SJCRH30 (cell line): Measurements from ENCODE around the gene KIF16B. TPM values are rescaled to one million over a fixed set of nuclear protein-coding genes. Genes with fewer than 3 reads are reported as not detected.
A peak's percentile ranks its signal among the peaks of the same experiment; 100 is the strongest.

Source experiments
- DNase-seq, 2 experiments: peaks; one replicate each; pipeline ENCODE4 v3.0.0-alpha.2; 2015 to 2020
- H3K27ac ChIP-seq: fragments of 250-450 bp; sonication (Bioruptor Pico); 2 replicates; pipeline ENCODE4 v1.5.1; 2020; ENCODE audit warnings: mild to moderate bottlenecking, moderate library complexity
- H3K27me3 ChIP-seq: fragments of 250-450 bp; sonication (Bioruptor Pico); 2 replicates; pipeline ENCODE4 v1.5.1; 2020; ENCODE audit warnings: mild to moderate bottlenecking, moderate library complexity
- H3K36me3 ChIP-seq: fragments of 250-450 bp; sonication (Bioruptor Pico); 2 replicates; pipeline ENCODE4 v1.5.1; 2020; ENCODE audit warnings: mild to moderate bottlenecking, moderate library complexity
- H3K4me1 ChIP-seq: fragments of 250-450 bp; sonication (Bioruptor Pico); 2 replicates; pipeline ENCODE4 v1.5.1; 2020; ENCODE audit warnings: mild to moderate bottlenecking, moderate library complexity
- H3K4me3 ChIP-seq: fragments of 250-450 bp; sonication (Bioruptor Pico); 2 replicates; pipeline ENCODE4 v1.5.1; 2020; ENCODE audit warnings: mild to moderate bottlenecking, moderate library complexity
- H3K9me3 ChIP-seq: fragments of 250-450 bp; sonication (Bioruptor Pico); replicated peaks from 2 replicates; pipeline ENCODE4 v1.5.1; 2020; ENCODE audit warnings: mild to moderate bottlenecking, moderate library complexity
- total RNA-seq: library from RNA; depleted of rRNA; stranded (reverse); fragments of >200 nt; shearing (Covaris generic); gene quantifications from 2 replicates; pipeline ENCODE4 v1.2.3, GENCODE V29; 2014

KIF16B gene
- total RNA-seq, 1 experiment from 2014 or later, result 2.0 TPM

DNA sequence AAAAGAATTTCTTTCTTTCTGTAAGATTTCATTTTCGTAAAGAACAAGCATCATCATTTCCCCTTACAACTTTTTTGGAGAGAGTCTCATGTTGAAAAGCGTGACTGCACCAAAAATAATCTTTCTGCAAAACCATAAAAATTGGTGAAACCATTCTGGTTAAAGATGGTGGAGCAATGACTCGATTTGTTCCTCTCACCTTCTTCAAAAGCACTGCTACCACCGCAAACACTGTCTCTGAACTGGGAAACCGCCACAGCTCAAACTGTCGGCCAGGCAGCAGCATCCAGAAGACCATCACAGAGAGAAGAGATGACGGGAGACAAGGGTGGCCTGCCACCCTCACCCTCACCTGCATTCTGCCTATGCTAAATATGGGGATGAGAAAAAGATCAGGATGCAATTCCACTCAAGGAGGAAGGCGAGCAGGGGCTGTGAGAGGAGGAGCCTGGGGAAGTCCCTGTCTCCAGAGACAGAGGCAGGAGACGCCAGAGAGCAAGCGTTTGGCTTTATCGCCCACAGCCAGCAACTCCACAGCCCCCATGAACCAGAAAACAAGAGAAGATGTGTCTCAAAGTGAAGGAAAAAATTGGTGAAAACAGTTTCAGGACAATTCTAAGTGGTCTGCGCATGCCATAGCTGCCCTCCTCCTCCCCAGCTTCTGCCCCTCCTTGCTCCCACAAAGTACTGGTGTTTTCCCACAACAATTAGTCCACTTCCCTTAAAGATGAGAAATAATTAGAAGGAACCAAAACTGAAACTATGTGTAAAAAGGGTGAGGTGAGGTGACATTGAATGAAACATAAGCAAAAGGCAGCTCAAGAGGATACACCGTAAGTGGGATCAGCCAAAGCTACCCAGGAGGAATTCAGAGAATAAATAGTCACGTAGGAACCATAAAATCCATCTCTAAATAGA lies 255.5 kb downstream of the KIF16B start:
- H3K4me1 ChIP-seq, result no peaks in the 10 kb centered on the region
- no peaks in the 10 kb centered on the region for H3K36me3 ChIP-seq
- no peak overlapping the region for H3K4me3 ChIP-seq
- DNase-seq, result no peak
- no peak overlapping the region for H3K27ac ChIP-seq
- no peaks in the 10 kb centered on the region for H3K9me3 ChIP-seq
- H3K27me3 ChIP-seq, result no peaks in the 10 kb centered on the region

DNA sequence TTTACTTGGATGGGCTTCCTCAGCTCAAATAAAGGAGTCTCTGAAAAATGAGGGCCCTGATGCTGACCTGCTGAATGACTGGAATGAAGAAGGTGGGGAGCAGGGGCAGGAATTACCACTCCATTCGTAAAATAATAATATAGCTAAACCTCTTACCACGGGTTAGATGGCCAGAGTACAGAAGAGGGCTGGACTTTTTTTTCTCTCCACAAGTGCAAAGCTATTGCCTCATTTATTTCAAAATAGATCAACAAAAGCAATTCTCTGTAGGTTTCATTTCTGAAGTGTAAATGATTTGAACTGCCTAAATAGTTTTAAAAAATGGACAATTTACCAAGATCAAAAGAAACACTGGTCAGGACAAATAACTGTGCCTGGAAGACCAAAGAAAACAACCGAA lies 256.7 kb downstream of the KIF16B start:
- Histone ChIP-seq H3K9me3 (no peaks in the 10 kb centered on the region), H3K4me1 (no peaks in the 10 kb centered on the region), H3K4me3 (no peak overlapping the region), H3K27me3 (no peaks in the 10 kb centered on the region), H3K27ac (no peak overlapping the region), H3K36me3 (no peaks in the 10 kb centered on the region)
- DNase-seq, result no peak

DNA sequence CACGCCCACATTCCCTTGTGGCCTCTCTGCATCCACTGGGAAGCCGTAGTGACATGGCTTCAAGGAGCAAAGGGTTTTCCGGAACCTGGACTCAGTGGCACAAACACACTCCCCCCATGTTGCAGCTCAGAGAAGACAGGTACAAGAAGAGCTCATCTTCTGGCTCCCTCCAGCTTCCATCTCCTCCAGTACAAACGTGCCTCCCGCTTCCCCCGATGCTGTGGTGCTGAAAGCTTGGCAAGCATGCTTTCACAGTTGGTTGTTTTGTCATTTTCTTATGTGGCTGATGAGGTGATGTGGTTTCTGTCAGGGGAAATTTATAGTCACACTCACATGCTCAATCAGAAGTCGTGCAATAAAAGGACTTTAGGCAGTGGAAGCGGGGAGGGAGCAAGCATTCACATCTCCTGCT lies 258.5 kb downstream of the KIF16B start:
- no peak overlapping the region for H3K27ac ChIP-seq

DNA sequence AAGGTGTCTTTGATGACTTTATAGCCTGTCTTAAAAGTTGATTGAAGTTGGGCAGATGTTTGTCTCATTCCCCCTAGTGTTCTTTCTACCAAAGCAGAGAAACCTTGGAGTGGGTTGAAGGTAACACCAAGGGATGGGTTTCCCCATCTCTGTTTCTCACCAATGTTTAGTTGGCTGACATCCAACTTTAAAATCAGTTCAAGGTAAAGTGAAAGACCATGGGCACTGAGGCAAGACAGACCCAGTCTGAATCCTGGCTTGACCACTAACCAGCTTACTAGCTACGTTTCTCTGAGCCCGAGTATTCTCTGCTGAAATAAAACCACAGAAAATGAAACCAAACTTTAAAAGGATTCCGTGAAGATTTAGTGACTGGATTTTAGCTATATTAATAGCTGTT lies 258.9 kb downstream of the KIF16B start:
- Histone ChIP-seq H3K36me3 (no peaks in the 10 kb centered on the region), H3K9me3 (no peaks in the 10 kb centered on the region), H3K27me3 (no peaks in the 10 kb centered on the region), H3K4me1 (no peaks in the 10 kb centered on the region), H3K4me3 (no peak overlapping the region), H3K27ac (no peak overlapping the region)
- no peak for DNase-seq

More for the DNA sequence above, 258.5 kb downstream of the KIF16B start:
- Histone ChIP-seq H3K9me3 (no peaks in the 10 kb centered on the region), H3K4me3 (no peak overlapping the region), H3K27me3 (no peaks in the 10 kb centered on the region), H3K36me3 (no peaks in the 10 kb centered on the region), H3K4me1 (no peaks in the 10 kb centered on the region)
- no peak for DNase-seq

DNA sequence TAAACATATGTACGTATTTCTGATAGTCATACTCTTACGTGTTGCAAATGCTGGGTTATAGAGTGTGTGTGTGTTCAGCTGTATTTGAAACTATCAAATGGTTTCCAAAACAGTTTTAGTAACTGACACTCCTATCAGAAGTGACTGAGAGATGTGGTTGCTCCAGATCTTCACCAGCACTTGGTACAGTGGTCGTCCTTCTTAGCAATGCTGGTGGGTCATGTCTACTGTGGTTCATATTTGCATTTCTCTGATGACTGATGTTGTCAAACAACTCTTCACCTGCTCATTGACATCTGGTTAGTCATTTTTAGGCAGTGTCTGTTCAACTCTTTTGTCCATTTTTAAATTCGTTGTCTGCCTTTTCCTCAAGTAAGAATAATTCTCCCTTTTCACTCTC lies 259.3 kb downstream of the KIF16B start:
- DNase-seq, result no peak
- H3K4me3 ChIP-seq, result no peak overlapping the region
- no peak overlapping the region for H3K27ac ChIP-seq
- H3K36me3 ChIP-seq, result no peaks in the 10 kb centered on the region
- no peaks in the 10 kb centered on the region for H3K27me3 ChIP-seq
- H3K9me3 ChIP-seq, result no peaks in the 10 kb centered on the region
- no peaks in the 10 kb centered on the region for H3K4me1 ChIP-seq

DNA sequence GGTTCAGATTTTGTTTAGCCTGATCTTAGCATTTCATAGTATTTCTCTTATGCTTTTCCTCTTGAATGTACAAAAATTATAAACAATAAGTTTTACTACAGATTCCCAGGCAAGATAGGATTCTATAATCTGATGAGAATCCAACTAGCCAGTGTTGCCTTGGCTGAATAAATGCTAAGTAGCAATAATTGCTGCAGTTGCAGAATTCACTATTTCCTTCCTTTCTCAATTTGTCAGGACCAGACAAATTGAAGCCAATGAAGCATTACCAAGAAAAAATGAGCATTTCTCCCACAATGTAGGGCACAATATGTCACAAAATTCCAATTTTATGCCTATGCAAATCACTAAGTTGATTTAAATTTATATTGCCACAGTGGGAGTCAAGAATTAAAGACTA lies 260.2 kb downstream of the KIF16B start:
- no peak for DNase-seq
- no peak overlapping the region for H3K4me3 ChIP-seq
- H3K9me3 ChIP-seq, result no peaks in the 10 kb centered on the region

DNA sequence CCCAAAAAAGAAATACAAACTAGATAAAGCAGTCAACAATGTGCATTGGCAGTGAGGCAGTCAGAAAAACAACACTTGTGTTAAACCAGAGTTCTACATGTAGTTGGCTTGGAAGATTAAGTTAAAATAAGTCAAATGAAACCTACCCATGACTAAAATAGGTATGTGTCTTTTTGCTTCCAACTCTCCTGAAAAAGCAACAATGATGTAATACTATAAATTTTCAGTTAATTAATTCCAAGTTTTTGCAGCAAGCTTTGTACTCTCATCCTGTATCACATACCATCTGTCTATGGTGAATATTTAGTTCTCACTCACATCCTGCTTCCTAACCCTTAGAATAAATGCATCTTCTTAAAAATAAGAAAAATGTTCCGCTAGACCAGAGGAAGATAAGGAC lies 261.5 kb downstream of the KIF16B start:
- Histone ChIP-seq H3K27ac (no peak overlapping the region), H3K4me1 (no peaks in the 10 kb centered on the region), H3K9me3 (no peaks in the 10 kb centered on the region), H3K27me3 (no peaks in the 10 kb centered on the region), H3K36me3 (no peaks in the 10 kb centered on the region), H3K4me3 (no peak overlapping the region)
- no peak for DNase-seq

More for the DNA sequence above, 260.2 kb downstream of the KIF16B start:
- no peaks in the 10 kb centered on the region for H3K4me1 ChIP-seq
- no peaks in the 10 kb centered on the region for H3K36me3 ChIP-seq
- H3K27me3 ChIP-seq, result no peaks in the 10 kb centered on the region
- no peak overlapping the region for H3K27ac ChIP-seq

DNA sequence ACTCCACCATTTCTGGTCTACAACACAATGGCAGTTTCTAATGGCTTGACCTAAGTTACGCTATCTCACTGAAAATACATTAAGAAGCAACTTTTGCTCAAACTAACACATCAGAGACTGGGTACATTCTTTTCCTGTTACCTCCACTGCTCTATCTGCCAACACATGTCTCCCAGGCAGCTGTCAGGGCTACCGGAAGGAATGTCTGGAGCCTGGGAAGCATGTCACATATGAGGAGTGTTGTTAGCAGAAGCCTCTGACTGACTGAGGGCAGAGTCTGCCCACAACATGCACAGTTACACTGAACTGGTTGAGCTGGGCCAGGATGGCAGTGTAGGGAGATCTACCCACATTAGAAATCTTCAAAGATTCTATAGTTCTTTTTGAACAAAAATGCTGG lies 264.5 kb downstream of the KIF16B start:
- Histone ChIP-seq H3K4me1 (no peaks in the 10 kb centered on the region), H3K27me3 (no peaks in the 10 kb centered on the region), H3K27ac (no peak overlapping the region), H3K9me3 (no peaks in the 10 kb centered on the region), H3K36me3 (no peaks in the 10 kb centered on the region), H3K4me3 (no peak overlapping the region)
- peak; percentile 4 to 6 for DNase-seq

DNA sequence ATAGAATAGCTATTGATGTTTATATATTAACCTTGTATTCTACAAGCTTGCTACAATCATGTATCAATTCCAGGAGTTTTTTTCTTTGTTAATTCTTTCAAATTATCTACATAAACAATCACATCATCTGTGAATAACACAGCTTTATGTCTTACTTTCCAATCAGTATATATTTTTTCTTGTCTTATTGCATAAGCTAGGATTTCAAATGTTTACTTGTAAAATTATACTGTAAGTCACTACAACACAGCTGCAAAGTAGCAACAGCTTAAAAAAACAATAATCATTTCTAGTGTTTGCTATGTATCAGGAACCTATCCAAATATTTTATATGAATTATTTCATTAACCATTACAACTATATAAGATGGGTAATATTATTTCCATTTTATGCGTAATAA lies 270.4 kb downstream of the KIF16B start:
- DNase-seq, result no peak
- Histone ChIP-seq H3K9me3 (no peaks in the 10 kb centered on the region), H3K4me3 (no peak overlapping the region), H3K27me3 (no peaks in the 10 kb centered on the region), H3K4me1 (no peaks in the 10 kb centered on the region), H3K36me3 (no peaks in the 10 kb centered on the region), H3K27ac (no peak overlapping the region)

DNA sequence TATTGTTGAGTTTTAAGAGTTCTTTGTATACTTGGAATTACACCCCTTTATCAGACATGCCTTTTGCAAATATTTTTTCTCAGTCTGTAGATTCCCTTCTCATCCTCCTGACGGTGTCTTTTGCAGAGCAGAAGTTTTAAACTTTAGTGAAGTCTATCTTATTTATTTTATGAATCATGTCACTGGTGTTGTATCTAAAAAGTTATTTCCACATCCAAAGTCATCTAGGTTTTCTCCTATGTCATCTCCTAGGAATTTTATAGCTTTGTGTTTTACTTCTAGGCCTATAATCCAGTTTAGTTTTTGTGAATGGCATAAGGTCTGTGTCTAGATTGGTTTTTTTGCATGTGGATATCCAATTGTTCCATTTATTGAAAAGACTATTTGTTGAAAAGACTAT lies 271.3 kb downstream of the KIF16B start:
- no peaks in the 10 kb centered on the region for H3K27me3 ChIP-seq
- no peak overlapping the region for H3K27ac ChIP-seq
- H3K4me1 ChIP-seq, result no peaks in the 10 kb centered on the region
- H3K36me3 ChIP-seq, result no peaks in the 10 kb centered on the region
- no peak for DNase-seq
- H3K9me3 ChIP-seq, result no peaks in the 10 kb centered on the region
- H3K4me3 ChIP-seq, result no peak overlapping the region

DNA sequence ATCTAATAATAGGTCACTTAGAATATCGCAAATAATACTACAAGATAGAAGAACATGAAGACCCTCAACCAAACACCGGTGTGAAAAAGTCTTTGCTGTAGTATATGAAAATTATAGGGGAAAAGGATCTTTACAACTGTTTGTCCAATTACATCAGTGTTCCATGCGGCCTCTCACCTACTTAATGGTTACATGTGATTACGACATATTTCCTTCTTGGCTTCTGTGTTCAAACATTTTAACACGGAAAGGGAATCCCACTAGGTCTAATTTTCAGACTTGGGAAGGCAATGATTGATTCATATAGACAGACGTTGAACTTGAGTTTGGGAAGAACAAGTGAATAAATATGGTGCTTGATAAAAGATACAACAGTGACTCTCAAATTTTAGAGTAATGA lies 273.4 kb downstream of the KIF16B start:
- no peaks in the 10 kb centered on the region for H3K4me1 ChIP-seq
- no peak overlapping the region for H3K4me3 ChIP-seq
- DNase-seq, result no peak
- H3K36me3 ChIP-seq, result no peaks in the 10 kb centered on the region
- no peaks in the 10 kb centered on the region for H3K9me3 ChIP-seq
- no peaks in the 10 kb centered on the region for H3K27me3 ChIP-seq
- H3K27ac ChIP-seq, result no peak overlapping the region

DNA sequence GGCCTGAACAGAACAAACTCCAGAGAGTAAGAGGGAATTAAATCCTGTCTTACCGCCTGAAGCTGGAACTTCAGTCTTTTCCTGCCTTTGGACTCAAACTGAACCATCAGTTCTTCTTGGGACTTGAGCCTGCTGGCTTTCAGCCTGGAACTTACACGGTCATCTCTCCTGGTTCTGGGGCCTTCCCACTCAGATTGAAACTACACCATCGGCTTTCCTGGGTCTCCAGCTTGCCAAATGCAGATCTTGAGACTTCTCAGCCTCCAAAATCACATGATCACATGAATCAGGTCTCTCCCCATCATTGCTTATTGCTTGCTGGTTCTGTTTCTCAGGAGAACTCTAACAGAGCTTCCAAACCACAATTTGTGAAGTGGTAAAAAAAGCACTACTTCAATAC lies 276.3 kb downstream of the KIF16B start:
- no peaks in the 10 kb centered on the region for H3K4me1 ChIP-seq
- no peaks in the 10 kb centered on the region for H3K36me3 ChIP-seq
- no peak for DNase-seq
- H3K9me3 ChIP-seq, result no peaks in the 10 kb centered on the region
- no peak overlapping the region for H3K27ac ChIP-seq
- no peak overlapping the region for H3K4me3 ChIP-seq
- no peaks in the 10 kb centered on the region for H3K27me3 ChIP-seq

DNA sequence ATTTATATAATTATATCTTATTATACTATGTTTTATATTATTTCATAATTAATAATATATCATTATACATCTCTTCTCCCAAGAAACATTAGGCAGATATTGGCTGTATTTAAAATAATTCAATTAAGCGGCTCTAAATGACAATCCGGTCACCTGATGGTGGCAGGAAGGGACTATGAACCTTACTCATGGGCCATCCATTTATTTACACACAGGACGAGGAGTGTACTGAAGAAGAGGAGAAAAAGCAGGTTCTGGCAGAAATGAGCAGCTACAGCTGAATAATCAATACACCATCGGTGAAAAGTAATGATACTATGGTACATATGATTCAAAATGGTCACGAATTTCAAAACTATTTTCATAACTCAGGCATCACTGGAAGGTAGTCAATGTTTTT lies 277.7 kb downstream of the KIF16B start:
- DNase-seq, result no peak
- Histone ChIP-seq H3K4me1 (no peaks in the 10 kb centered on the region), H3K4me3 (no peak overlapping the region), H3K36me3 (no peaks in the 10 kb centered on the region), H3K27ac (no peak overlapping the region), H3K27me3 (no peaks in the 10 kb centered on the region; the same call in 1 of the 2 replicates), H3K9me3 (no peaks in the 10 kb centered on the region)

DNA sequence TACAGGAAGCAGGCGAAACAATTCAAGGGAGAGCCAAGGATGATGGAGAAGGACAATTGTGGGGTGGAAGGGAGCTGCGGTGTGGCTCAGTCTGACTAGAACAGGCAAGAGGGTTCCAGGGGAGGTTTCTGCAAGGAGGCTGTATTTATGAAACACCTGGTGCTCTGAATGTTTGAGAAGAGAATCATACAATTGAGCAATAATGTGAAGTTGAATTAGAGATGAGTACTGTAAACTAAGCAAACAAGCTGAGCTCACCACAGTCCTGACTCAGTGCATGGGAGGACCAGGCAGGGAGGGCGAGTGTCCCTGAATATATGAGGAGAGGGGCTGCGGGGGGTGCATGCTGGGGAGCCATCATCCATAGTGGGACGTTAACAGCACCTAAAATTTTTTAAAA lies 279.7 kb downstream of the KIF16B start:
- Histone ChIP-seq H3K27me3 (no peaks in the 10 kb centered on the region; the same call in 1 of the 2 replicates), H3K36me3 (no peaks in the 10 kb centered on the region), H3K27ac (no peak overlapping the region), H3K4me1 (no peaks in the 10 kb centered on the region), H3K4me3 (no peak overlapping the region), H3K9me3 (no peaks in the 10 kb centered on the region)
- DNase-seq, result no peak

DNA sequence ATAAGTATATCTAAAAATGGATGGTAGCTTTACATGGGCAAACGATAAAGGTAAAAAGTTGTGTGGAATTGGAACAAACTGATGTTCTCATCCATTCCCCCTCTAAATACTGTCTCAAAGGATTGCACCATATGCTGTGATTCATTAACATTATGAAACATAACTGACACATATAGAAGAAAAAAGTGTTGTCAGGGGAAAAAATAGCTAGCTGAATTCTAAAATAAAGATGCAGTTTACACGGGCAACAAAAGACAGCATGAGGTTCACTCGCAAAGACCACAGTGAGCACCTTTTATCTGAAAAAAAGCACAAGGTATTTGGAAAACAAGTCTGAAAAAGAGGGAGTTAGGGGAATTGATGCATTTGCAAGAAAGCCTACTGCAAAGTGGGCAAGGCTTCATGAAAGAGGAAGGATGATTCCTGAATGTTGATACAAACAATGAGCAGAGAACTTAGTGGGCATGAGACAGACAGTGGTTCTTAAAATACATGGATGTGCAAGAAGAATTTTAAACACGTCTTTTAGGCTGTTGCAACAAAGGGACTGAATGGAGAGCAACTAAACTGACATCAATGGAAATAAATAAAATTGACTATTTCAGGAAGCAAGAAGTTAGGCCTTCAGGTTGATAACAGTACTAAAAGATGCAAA lies 280.9 kb downstream of the KIF16B start:
- no peaks in the 10 kb centered on the region; the same call in 1 of the 2 replicates for H3K27me3 ChIP-seq
- no peak for DNase-seq
- no peak overlapping the region for H3K27ac ChIP-seq
- H3K4me3 ChIP-seq, result no peak overlapping the region
- no peaks in the 10 kb centered on the region for H3K4me1 ChIP-seq
- no peaks in the 10 kb centered on the region for H3K36me3 ChIP-seq
- no peaks in the 10 kb centered on the region for H3K9me3 ChIP-seq
